Nephron (organoid): ENCODE measurements around the gene NETO2.
"Not testable (repeated sequence)": the region's sequence is repeated elsewhere in the genome, so short reads cannot be mapped to it uniquely, and the experiment has no call there.

Source experiments
- H3K27ac Mint-ChIP-seq, 3 experiments: 2 replicates each; pipeline ENCODE4 v1.8.0; 2020; ENCODE audit warnings: mixed read lengths in 3 of 3, mild to moderate bottlenecking in 2 of 3, moderate library complexity in 1 of 3
- H3K27me3 Mint-ChIP-seq: 2 replicates; pipeline ENCODE4 v1.8.0; 2021; ENCODE audit warnings: low read depth, mild to moderate bottlenecking, moderate library complexity, mixed read lengths
- H3K36me3 Mint-ChIP-seq: 2 replicates; pipeline ENCODE4 v1.8.0; 2020; ENCODE audit warnings: low read depth, mixed read lengths
- H3K4me1 Mint-ChIP-seq: 2 replicates; pipeline ENCODE4 v1.8.0; 2020; ENCODE audit warnings: mixed read lengths
- H3K4me3 Mint-ChIP-seq, 3 experiments: 2 replicates each; pipeline ENCODE4 v1.8.0; 2020; ENCODE audit warnings: mild to moderate bottlenecking in 3 of 3, mixed read lengths in 3 of 3, moderate library complexity in 2 of 3
- H3K9me3 Mint-ChIP-seq: 2 replicates; pipeline ENCODE4 v1.8.0; 2020; ENCODE audit warnings: mixed read lengths
- CTCF ChIP-seq, 3 experiments: fragments of 200-600 bp; sonication (generic); IDR thresholded peaks; one replicate each; pipeline ENCODE4 v1.5.0; 2021; ENCODE audit warnings: antibody characterized with exemption in 3 of 3; ENCODE audit not compliant: unreplicated experiment in 3 of 3

The NETO2 gene

GRCh38 chr16:47129755-47130435 lies 13.8 kb downstream of the NETO2 start:
- no peaks in the 10 kb centered on the region for H3K27me3 Mint-ChIP-seq
- no peak for TF ChIP-seq CTCF (IDR thresholded peaks at IDR 0.05; ENCODE audit: unreplicated experiment in 3 of 3)
- peak overlapping the region in 1 of 3 experiments; percentile 17 for H3K27ac Mint-ChIP-seq
- H3K4me3 Mint-ChIP-seq: no peak overlapping the region
- peaks cover 12% of the 10 kb centered on the region for H3K36me3 Mint-ChIP-seq
- no peaks in the 10 kb centered on the region for H3K9me3 Mint-ChIP-seq
- no peaks in the 10 kb centered on the region for H3K4me1 Mint-ChIP-seq

GRCh38 chr16:47127541-47127940 lies 16.2 kb downstream of the NETO2 start:
- H3K36me3 Mint-ChIP-seq: peaks cover 12% of the 10 kb centered on the region
- H3K27ac Mint-ChIP-seq: no peak overlapping the region
- no peaks in the 10 kb centered on the region for H3K4me1 Mint-ChIP-seq
- no peak overlapping the region for H3K4me3 Mint-ChIP-seq
- no peaks in the 10 kb centered on the region for H3K27me3 Mint-ChIP-seq
- no peak for TF ChIP-seq CTCF (IDR thresholded peaks at IDR 0.05; ENCODE audit: unreplicated experiment in 3 of 3)
- no peaks in the 10 kb centered on the region for H3K9me3 Mint-ChIP-seq

- peaks cover 11% of the 10 kb centered on the region for H3K36me3 Mint-ChIP-seq
- TF ChIP-seq CTCF (IDR thresholded peaks at IDR 0.05; ENCODE audit: unreplicated experiment in 3 of 3): no peak
- H3K27me3 Mint-ChIP-seq: no peaks in the 10 kb centered on the region
- H3K4me3 Mint-ChIP-seq: no peak overlapping the region
- no peaks in the 10 kb centered on the region for H3K9me3 Mint-ChIP-seq
- no peaks in the 10 kb centered on the region for H3K4me1 Mint-ChIP-seq
- no peak overlapping the region for H3K27ac Mint-ChIP-seq
Observed at GRCh38 chr16:47125757-47126156, 18.0 kb downstream of the NETO2 start.

GRCh38 chr16:47113130-47113529 lies 30.6 kb downstream of the NETO2 start:
- H3K27ac Mint-ChIP-seq: no peak overlapping the region
- H3K4me1 Mint-ChIP-seq: no peaks in the 10 kb centered on the region
- no peaks in the 10 kb centered on the region for H3K9me3 Mint-ChIP-seq
- no peaks in the 10 kb centered on the region for H3K27me3 Mint-ChIP-seq
- no peak overlapping the region for H3K4me3 Mint-ChIP-seq
- TF ChIP-seq CTCF (IDR thresholded peaks at IDR 0.05; ENCODE audit: unreplicated experiment in 3 of 3): no peak
- H3K36me3 Mint-ChIP-seq: peaks cover 18% of the 10 kb centered on the region

- Mint-ChIP-seq H3K27ac (no peak overlapping the region), H3K4me1 (no peaks in the 10 kb centered on the region), H3K9me3 (no peaks in the 10 kb centered on the region), H3K27me3 (no peaks in the 10 kb centered on the region), H3K36me3 (peaks cover 18% of the 10 kb centered on the region), H3K4me3 (no peak overlapping the region)
- no peak for TF ChIP-seq CTCF (IDR thresholded peaks at IDR 0.05; ENCODE audit: unreplicated experiment in 3 of 3)
Observed at GRCh38 chr16:47110939-47111338, 32.8 kb downstream of the NETO2 start.

GRCh38 chr16:47109361-47109760 lies 34.4 kb downstream of the NETO2 start:
- Mint-ChIP-seq H3K36me3 (peaks cover 26% of the 10 kb centered on the region), H3K4me3 (no peak overlapping the region), H3K27ac (no peak overlapping the region), H3K9me3 (no peaks in the 10 kb centered on the region), H3K4me1 (no peaks in the 10 kb centered on the region), H3K27me3 (no peaks in the 10 kb centered on the region)
- TF ChIP-seq CTCF (IDR thresholded peaks at IDR 0.05; ENCODE audit: unreplicated experiment in 3 of 3): no peak

- H3K27me3 Mint-ChIP-seq, H3K4me1 Mint-ChIP-seq, H3K9me3 Mint-ChIP-seq, H3K27ac Mint-ChIP-seq, H3K4me3 Mint-ChIP-seq: not testable (repeated sequence)
- peaks cover 70% of the 10 kb centered on the region for H3K36me3 Mint-ChIP-seq
Observed at GRCh38 chr16:47102921-47103320, 40.8 kb downstream of the NETO2 start.

- H3K27me3 Mint-ChIP-seq, H3K4me1 Mint-ChIP-seq, H3K27ac Mint-ChIP-seq, H3K4me3 Mint-ChIP-seq, H3K9me3 Mint-ChIP-seq: not testable (repeated sequence)
- peaks cover 58% of the 10 kb centered on the region for H3K36me3 Mint-ChIP-seq
Observed at GRCh38 chr16:47097154-47097553, 46.6 kb downstream of the NETO2 start.
